Activated CD4-positive, alpha-beta T cell treated with anti-CD3 and anti-CD28 coated beads, Interleukin-2, amount 50 U/mL, for 4 hours (primary cell): ENCODE data around the gene BSX.

Experiments used
- DNase-seq, 2 experiments: peaks; one replicate each; pipeline ENCODE4 v3.0.0-alpha.2; 2020

Gene BSX

GRCh38 chr11:122954455-122954854, 27.2 kb downstream of the BSX start:
- no peak for DNase-seq

- DNase-seq: no peak
Observed at GRCh38 chr11:122951211-122951610, 30.4 kb downstream of the BSX start.

GRCh38 chr11:122938557-122938956, 43.1 kb downstream of the BSX start:
- no peak for DNase-seq

- DNase-seq: no peak
Observed at GRCh38 chr11:122937983-122938382, 43.7 kb downstream of the BSX start.

GRCh38 chr11:122933416-122933815, 48.2 kb downstream of the BSX start:
- no peak for DNase-seq

GRCh38 chr11:122931510-122931909, 50.1 kb downstream of the BSX start:
- no peak for DNase-seq
